HG03432 (cell line): ENCODE data around the gene DNAJC1.
A peak's percentile ranks its signal among the peaks of the same experiment; 100 is the strongest.

ENCODE experiments used
- ATAC-seq: cut with Tn5 transposase; IDR thresholded peaks from one replicate; pipeline ENCODE4 v1.9.1; 2021; ENCODE audit warnings: mild to moderate bottlenecking, moderate library complexity; ENCODE audit not compliant: unreplicated experiment

DNAJC1 gene

DNA sequence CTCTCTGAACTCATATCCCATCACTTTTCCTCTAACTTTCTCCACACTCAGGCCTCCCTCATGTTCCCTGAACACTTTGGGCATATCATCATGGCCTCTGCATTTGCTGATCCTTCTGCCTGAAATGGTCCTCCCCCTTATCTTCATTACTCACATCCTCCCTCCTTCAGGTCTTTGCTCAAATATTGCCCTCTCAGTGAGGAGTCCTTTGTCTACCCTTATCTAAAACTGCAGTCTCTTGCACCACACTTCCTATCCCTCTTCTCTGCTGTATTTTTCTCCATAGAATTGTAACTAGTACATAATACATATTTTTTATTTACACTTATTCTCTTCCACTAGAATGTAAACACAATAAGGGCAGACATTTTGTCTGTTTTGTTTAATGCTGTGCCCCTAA lies 41.7 kb downstream of the DNAJC1 start:
- ATAC-seq, result no peak

DNA sequence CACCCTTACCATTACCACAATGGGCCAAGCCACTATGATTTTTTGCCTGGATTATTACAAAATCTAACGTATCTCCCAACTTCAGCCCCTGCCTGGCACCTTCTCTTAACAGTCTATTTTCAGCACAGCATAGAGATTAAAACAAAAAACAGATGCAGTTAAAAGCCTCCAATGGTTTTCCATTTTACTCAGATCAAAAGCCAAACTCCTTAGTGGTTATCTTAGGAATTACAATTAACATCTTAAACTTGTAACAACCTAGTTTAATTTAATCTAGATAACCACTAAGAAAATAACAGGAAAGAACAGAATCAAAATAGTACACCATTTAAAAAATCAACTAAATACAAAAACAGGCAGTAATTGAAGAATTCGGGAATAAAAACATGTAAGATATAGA lies 43.5 kb downstream of the DNAJC1 start:
- ATAC-seq, result no peak

DNA sequence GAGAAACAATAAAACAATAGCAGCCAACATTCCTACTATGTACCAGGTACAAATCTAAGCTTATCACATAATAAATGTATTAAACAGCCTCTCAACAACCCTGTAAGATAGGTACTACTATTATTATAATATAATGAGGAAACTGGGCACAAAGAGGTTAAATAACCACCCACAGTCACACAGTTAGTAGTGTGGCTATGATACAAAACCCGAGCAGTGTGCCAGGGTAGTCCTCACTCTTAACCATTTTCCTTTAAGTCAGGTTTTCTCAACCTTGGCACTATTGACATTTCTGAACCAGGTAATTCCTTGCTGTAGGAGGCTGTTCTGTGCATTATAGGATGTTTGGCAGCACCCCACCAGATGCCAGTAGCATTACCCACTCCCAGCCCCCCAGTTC lies 48.8 kb downstream of the DNAJC1 start:
- ATAC-seq, result no peak

DNA sequence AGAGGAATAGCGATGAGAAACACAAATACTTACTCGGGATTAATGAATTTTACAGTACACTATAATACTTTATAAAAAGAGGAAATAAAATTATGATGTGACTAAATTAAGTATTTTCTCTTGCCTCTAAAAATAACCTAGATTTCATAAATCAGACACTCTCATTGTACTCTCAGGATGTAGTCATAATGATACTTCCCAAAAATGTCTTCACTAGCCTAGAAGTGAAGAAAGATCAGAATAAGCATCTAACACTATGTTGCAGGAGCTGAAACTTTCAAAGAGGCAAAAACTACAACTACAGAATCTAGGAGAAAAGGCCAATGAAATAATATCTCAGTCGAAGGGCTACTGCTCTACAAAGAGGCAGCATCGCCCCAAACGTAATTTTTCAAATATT lies 49.4 kb downstream of the DNAJC1 start:
- peak; percentile 74 for ATAC-seq

DNA sequence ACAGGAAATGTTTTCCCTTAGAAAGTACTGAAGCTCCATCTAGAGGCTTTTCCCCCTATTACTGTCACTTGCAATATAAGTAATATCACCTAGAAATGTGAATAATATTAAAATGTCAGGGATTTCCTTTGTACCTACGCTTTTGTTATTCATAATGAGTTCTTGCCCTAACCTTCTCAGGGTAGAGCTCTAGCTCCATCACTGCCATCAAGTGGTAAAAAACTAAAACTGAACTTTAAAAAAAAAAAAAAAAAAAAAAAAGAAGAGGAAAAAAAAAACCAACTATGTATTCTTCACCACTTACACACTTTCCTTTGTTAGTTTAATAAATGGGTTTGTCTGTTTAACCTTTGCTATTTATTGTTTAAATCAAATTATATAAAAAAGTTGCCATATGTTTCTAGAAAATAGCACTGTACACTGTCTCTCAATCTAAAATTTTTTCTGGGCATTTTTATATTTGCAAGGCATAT lies 49.9 kb downstream of the DNAJC1 start:
- ATAC-seq, result no peak

DNA sequence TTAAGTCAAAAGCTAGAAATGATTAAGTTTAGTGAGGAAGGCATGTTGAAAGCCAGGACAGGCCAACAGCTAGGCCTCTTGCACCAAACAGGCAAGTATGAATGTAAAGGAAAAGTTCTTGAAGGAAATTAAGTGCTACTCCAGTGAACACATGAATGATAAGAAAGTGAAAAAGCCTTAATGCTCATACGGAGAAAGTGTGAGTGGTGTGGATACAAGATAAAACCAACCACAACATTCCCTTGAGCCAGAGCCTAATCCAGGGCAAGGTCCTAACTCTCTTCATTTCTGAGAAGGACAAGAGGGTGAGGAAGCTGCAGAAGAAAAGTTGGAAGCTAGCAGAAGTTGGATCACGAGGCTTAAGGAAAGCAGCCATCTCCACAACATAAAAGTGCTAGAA lies 53.0 kb downstream of the DNAJC1 start:
- no peak for ATAC-seq

DNA sequence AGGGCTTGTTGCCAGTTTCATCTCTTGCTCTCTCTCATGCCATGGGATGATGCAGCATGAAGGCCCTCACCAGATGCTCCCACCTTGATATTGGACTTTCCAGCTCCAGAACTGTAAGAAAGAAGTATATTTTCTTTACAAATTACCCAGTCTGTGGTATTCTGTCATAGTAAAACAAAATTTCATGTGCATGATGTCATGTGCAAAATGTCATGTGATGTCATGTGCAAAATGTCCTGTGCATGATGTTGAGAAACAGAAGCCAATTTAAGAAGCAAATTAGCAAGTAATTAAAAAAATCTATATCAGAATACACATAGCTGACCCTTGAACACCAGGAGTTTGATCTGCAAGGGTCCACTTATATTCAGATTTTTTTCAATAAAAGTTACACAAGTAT lies 56.6 kb downstream of the DNAJC1 start:
- no peak for ATAC-seq

DNA sequence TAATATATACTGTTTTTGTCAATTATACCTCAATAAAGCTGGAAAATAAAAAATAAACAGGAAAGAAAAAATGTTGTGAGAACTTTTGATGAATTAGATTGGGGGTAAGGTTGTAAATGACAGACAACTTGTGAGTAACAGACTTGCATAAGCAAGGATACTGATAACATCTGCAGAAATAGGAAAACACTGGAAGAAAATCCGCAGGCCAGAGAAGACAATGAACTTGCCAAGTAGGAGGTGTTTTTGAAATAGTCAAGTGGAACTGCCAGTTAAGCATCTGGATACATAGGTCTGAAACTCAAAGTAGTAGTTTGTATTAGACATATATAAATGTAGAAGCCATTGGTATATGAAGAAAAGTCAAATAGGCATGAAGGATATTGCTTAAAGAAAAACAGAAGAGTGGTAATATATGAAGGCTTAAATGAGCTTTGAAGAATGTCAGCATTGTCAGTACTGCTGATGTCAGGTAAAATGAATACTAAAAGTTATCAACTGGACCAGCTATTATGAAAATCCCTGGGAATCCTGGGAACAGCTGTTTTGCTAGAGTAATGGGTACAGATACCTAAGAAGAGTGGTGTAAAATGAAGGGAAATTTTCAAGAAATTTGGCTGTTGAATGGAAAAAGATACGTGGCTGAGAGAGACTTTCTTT lies 58.7 kb downstream of the DNAJC1 start:
- no peak for ATAC-seq

DNA sequence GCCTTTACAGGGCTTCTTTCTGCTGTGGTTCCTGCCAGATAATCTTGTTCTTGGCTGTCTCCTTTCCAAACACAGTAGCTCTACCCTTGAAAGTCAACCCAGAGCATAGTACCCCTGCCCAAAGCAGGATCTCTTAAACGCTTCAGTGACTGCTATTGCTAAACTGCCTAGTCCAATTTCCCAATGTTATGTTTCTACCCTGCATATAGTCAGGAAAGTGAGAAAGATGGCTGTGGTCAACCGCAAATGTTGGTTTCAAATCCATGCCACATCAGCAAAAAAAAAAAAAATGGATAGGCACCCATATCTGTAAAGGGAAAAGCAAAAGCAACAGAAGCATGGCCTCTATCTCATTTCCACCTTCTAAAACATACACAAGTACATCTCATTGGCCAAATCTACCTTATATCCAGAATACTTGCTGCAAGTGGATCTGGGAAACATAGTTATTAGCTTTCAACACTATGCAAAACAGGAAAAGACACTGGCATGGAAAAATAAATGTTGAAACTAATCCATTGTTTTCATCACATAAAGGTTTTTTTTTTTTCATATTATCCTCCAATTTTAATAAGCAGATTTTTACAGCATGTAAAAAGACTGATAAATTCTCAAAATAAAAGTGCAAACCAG lies 59.8 kb downstream of the DNAJC1 start:
- no peak for ATAC-seq

DNA sequence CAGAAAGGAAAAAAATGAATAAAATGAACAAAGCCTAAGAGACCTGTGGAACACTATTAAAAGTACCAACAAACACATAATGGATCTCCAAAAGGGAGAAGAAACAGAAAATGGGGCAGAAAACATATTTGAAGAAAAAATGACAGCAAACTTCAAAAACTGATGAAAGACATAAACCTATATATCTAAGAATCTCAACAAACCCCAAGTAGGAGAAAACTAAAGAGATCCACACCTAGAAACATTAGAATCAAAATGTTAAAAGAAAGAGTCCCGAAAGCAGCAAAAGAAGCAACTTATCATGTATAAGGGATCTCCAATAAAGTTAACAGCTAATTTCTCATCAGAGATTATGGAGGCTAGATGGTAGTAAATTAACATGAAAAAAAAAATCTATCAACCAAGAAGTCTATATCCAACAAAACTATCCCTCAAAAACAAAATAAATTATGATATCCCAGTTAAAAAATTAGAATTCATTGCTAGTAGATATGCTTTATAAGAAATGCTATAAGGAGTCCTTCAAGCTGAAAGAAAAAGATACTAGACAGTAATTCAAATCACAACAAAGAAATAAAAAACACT lies 68.0 kb downstream of the DNAJC1 start:
- no peak for ATAC-seq

DNA sequence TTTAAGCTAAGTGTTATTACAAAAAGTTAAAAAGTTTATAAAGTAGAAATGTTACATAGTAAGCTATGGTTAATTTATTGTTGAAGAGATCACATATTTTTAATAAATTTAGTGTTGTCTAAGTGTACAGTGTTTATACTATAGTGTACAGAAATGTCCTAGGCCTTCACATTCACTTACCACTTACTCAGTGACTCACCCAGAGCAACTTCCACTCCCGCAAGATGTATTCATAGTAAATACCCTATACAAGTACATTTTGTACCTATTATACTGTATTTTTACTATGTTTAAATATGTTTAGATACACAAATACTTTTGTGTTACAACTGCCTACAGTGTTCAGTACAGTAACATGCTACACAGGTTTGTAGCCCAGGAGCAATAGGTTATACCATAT lies 69.2 kb downstream of the DNAJC1 start:
- ATAC-seq, result no peak

DNA sequence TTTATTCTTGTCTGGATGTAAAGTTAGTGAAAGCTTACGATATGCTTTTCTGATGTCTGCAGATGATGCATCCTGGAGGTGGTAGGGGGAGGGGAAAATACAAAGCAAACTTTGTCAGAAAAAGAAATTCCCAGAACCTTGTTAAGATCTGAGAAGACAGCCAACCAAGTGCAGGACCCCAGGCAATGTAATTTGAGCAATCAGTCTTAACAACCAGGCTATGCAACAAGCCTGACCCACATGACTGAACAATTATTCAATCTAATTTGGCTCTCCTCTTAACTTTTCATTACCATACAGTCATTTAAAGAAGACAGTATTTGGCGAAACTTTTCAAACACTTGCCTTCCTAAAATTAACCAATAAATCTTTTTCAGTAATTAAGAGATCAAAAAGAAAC lies 74.5 kb downstream of the DNAJC1 start:
- ATAC-seq, result no peak

DNA sequence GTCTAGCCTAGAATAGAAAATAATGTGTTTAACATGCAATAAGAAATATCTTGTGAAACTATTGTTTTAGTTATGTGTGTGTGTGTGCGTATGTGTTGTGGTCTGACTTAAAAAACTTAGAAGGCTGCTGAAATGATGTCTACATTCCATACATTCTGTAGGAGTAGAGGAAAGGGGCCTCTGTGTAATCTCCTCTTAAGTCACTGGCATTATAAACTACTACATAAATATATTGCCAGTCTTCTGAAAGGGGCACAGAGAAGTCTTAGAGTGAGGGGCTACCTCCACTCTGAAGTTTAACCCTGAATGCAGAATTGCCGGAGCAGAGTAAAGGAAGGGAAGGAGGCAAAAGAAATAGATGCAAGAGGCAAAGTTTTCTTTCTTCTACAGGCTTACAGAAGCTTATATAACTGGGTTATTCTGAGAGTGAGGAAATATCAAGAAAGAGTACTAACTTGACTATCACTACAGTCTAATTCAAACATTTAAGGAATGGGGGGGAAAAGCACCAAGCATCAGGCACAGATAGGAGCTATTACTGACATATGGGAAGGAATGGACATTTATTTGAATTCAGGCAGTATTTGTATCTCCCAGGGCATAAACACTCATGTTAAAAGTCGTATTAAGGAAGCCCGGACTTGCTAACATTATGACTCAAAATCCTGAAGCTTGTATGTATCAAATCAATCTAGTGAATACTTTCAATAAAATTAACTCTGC lies 75.7 kb downstream of the DNAJC1 start:
- no peak for ATAC-seq

DNA sequence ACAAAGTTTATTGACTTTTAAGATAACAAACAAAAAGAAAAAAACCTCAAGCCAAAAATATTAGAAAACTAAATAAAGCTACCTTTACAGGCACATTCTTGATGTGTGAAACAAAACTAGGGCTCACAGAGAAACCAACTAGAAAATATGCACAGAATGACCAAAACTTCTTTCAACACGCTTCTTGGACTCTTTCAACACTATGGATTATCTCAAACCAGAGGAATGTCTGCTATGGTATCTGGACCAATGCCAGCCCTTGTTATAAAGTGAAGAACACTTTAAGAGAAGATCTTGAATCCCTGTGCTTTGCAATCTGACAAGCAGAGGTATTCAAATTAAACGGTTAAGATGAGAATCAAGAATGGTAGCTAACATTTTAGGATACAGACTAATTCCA lies 76.6 kb downstream of the DNAJC1 start:
- no peak for ATAC-seq

DNA sequence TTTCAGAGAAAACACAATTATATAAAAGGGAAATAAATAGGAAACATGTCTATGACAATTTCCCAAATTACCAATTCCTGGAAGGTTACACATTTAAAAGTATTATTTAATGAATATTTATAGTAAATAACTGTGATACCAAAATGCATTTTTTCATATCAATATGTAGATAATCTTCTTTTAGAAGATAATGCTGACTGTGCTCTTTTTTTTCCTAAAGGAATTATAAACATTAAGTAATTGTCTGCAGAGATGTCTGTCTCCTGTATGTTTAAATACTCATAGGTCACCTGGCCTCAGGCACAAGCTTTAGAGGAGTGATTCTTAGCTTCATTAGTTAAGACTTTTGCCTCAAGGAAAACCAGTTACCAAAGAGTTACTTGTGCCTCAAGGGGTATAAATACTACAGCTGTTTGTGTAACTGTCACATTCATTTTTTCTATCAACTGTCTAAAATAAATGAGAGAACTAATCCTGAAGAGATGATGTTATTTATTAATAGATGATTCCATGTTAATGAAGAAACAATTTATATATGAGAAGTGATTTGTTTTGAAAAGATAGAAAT lies 77.1 kb downstream of the DNAJC1 start:
- no peak for ATAC-seq

DNA sequence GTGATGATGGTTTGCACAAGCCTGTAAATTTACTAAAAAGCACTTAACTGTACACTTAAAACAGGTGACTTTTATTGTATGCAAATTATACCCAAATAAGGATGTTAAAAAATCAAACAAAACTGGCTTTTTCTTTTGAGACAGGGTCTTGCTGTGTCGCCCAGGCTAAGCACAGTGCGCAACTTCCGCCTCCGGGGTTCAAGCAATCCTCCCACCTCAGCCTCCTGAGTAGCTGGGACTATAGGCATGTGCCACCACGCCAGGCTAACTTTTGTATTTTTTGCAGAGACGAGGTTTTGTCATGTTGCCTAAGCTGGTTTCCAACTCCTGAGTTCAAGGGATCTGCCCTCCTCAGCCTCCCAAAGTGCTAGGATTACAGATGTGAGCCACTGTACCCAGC lies 77.7 kb downstream of the DNAJC1 start:
- no peak for ATAC-seq

DNA sequence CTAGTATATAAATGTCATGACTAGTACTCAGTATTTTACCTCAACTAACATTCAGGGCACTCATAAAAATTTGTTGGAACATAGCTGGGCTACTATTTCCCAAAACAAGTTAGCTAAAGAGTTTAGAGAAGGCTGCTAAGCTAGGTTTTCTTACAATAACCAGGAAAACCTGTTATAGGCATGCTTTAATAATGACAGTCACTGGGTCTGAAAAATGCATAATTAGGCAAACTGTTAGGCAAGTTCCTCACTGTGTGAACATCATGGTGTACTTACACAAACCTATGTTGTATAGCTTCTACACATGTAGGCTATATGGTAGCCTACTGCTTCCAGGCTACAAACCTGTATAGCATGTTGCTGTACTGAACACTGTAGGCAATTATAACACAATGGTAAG lies 79.0 kb downstream of the DNAJC1 start:
- ATAC-seq, result no peak

DNA sequence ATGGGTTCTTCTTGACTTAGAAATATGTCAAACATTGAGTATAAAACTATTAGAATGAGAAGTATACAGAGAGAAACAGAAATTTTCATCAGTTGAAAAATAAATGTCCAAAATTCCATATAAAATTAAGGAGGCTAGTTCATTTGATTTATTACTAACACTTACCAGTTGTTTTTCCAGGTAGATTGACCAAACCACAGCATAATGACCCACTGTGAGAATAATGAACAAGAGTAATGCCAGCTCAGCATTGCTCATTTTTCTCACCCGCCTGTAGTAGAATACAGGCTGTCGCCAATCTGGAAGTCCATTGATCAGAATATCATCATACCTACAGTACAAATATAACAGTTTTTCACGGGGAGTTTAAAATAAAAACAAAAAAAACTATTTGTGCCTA lies 82.9 kb downstream of the DNAJC1 start:
- no peak for ATAC-seq

DNA sequence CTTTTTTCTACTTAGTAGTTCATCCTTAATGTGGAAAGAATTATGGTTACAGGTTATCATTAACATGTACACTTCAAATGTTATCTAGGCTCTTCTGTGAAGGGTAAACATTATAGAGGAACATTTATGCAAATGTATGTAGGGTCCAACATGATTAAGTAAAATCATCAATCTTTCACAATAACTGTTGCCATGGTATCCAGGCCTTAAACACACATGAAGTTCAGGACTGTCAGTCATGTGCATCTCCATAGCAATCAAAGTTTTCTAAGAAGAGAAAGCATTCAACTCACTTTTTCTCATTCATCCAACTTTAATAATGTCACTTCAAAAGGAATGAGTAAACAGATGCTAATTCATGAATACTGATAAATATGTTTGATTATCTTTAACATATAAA lies 83.6 kb downstream of the DNAJC1 start:
- ATAC-seq, result no peak

DNA sequence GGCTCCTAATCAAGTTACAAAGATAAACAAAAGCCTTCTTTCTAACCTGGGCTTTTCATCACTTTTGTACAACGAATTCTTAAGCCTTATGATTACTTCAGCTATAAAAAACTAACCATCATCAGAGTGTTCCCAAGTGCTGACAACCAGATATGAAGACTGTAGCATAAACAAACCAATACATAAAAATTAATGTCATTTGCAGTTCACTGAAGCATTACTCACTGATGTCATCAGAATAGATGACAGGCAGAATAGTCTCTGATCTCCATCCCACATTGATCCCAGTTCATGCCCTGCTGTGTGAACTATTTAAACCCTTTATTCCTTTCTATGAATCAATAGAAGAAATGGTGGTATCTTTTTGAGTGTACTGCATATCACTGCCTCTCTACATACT lies 84.4 kb downstream of the DNAJC1 start:
- ATAC-seq, result no peak

DNA sequence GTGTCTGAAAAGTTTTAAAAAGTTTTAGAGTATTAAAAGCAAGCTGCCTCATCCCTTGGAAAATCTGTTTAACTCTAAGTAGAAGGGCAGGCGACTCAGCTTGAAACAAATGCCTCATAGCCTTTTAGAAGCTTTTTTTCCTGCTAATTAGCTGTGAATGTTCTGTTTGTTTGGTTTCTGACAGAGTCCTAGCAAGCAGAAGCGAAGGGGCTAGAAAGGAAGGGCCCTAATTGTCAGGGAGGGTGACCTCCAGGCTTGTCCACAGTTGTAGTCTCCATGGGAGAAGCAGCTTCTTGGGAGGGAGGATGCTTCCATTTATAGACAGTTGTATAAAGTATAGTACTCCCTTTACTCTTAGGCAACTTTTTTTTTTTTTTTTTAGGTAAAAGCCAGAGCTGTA lies 90.9 kb downstream of the DNAJC1 start:
- no peak for ATAC-seq

DNA sequence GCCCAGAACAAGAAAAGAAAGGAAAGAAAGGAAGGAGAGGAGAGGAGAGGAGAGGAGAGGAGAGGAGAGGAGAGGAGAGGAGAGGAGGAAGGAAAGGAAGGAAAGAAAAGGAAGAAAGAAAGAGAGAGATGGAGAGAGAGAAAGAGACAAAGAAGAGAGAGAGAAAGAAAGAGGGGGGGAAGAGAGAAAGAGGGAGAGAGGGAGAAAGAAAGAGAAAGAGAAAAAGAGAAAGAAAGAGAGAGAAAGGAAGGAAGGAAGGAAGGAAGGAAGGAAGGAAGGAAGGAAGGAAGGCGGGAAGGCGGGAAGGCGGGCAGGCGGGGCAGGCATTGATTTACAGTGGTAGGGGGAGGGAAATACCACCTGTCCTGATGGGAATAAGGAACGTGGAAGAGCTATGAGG lies 92.7 kb downstream of the DNAJC1 start:
- ATAC-seq, result no peak
